ENCODE data around the gene BRSK2. TPM values are rescaled to one million over a fixed set of nuclear protein-coding genes. Genes with fewer than 3 reads are reported as not detected.

BRSK2 gene
- total RNA-seq, 2 donors from 2014 or later, result 67.5 to 113 TPM

- intact Hi-C loops (cut with DNase I), result no loop called here
- Histone ChIP-seq H3K4me3 (no peak overlapping the region), H3K4me1 (peaks cover 38% of the 10 kb centered on the region), H3K27ac (no peak overlapping the region), H3K27me3 (no peaks in the 10 kb centered on the region), H3K36me3 (replicated peaks in 1 of 2; ENCODE audit: insufficient read depth in 1 of 2, low read depth in 2 of 2) (no peaks in the 10 kb centered on the region), H3K9me3 (no peaks in the 10 kb centered on the region)
- 80 to 84% methylated on average over 7 of the region's 7 CpGs for WGBS, 2 donors
- ATAC-seq (no peak), DNase-seq (no peak)
- TF ChIP-seq, protein P1, sequence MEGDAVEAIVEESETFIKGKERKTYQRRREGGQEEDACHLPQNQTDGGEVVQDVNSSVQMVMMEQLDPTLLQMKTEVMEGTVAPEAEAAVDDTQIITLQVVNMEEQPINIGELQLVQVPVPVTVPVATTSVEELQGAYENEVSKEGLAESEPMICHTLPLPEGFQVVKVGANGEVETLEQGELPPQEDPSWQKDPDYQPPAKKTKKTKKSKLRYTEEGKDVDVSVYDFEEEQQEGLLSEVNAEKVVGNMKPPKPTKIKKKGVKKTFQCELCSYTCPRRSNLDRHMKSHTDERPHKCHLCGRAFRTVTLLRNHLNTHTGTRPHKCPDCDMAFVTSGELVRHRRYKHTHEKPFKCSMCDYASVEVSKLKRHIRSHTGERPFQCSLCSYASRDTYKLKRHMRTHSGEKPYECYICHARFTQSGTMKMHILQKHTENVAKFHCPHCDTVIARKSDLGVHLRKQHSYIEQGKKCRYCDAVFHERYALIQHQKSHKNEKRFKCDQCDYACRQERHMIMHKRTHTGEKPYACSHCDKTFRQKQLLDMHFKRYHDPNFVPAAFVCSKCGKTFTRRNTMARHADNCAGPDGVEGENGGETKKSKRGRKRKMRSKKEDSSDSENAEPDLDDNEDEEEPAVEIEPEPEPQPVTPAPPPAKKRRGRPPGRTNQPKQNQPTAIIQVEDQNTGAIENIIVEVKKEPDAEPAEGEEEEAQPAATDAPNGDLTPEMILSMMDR (IDR thresholded peaks at IDR 0.05), result no peak
- TF ChIP-seq POLR2A (IDR thresholded peaks at IDR 0.05), result no peak
These were observed 100.9 kb downstream of the BRSK2 start for GRCh38 chr11:1490651-1491050.

GRCh38 chr11:1491379-1491778 lies 101.6 kb downstream of the BRSK2 start:
- no peaks in the 10 kb centered on the region for H3K36me3 ChIP-seq (replicated peaks in 1 of 2; ENCODE audit: insufficient read depth in 1 of 2, low read depth in 2 of 2)
- no peaks in the 10 kb centered on the region for H3K9me3 ChIP-seq
- no peak for ATAC-seq
- DNase-seq, result no peak
- WGBS, 2 donors, result 87 to 93% methylated on average over 12 of the region's 12 CpGs
- peaks cover 31% of the 10 kb centered on the region for H3K4me1 ChIP-seq
- no peak overlapping the region for H3K4me3 ChIP-seq
- TF ChIP-seq, protein P1 (IDR thresholded peaks at IDR 0.05), result no peak
- no peak for TF ChIP-seq POLR2A (IDR thresholded peaks at IDR 0.05)
- no peaks in the 10 kb centered on the region for H3K27me3 ChIP-seq
- H3K27ac ChIP-seq, result no peak overlapping the region
- intact Hi-C loops (cut with DNase I), result no loop called here

DNA sequence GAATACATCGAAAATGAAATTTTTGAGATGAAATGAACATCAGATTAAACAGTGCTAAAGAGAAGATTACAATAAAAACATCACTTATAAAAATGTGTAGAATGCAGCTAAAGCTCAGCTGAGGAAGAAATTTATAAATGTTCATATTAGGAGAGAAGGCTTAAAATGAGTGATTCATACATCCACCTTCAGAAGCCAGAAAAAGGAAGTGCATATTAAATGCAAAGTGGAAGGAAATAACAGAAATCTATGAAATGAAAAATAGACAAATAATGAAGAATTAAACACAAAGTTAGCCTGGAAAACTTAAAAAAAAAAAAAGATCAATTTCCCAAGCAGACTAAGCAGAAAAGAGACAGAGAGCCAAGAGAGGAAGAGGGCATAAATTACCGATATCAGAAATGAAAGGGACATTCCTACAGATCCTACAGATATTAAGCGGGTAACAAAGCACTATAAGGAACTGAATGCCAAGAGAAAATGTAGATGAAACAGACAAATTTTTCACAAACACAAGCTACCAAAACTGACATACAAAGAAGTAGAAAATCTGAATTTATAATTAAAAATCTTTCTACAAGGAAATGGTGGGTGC lies 104.0 kb downstream of the BRSK2 start:
- no peak overlapping the region for H3K27ac ChIP-seq
- 93 to 97% methylated on average over 3 of the region's 3 CpGs for WGBS, 2 donors
- no peaks in the 10 kb centered on the region for H3K9me3 ChIP-seq
- DNase-seq (no peak), ATAC-seq (no peak)
- TF ChIP-seq POLR2A (IDR thresholded peaks at IDR 0.05), result no peak
- TF ChIP-seq, protein P1 (IDR thresholded peaks at IDR 0.05), result no peak
- peaks cover 9% of the 10 kb centered on the region for H3K4me1 ChIP-seq
- intact Hi-C loops (cut with DNase I), result no loop called here
- H3K36me3 ChIP-seq (replicated peaks in 1 of 2; ENCODE audit: insufficient read depth in 1 of 2, low read depth in 2 of 2), result no peaks in the 10 kb centered on the region
- H3K27me3 ChIP-seq, result no peaks in the 10 kb centered on the region
- no peak overlapping the region for H3K4me3 ChIP-seq

DNA sequence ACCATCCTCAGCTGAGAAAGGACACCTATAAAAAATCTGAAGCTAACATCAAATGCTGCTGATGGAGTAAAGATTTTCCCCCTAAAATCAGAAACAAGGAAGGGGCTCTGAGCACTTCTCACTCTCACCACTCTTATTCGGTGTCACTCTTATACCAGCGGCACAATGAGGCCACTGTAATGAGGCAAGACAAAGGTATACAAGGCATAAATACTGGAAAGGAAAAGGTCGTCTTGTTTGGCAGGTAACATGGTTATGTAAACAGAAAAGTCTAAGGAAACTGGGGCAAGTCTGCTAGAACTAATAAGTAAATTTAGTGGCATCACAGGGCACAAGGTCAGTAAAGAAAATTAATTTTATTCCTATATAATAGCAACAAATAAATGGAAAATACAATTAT lies 104.9 kb downstream of the BRSK2 start:
- no peak for TF ChIP-seq POLR2A (IDR thresholded peaks at IDR 0.05)
- TF ChIP-seq, protein P1 (IDR thresholded peaks at IDR 0.05), result peak in 1 of 7 experiments; percentile 20
- H3K4me3 ChIP-seq, result no peak overlapping the region
- no peaks in the 10 kb centered on the region for H3K27me3 ChIP-seq
- no peaks in the 10 kb centered on the region for H3K9me3 ChIP-seq
- no peak overlapping the region for H3K27ac ChIP-seq
- peaks cover 7% of the 10 kb centered on the region for H3K4me1 ChIP-seq
- WGBS, 2 donors, result 18 to 25% methylated on average over 3 of the region's 3 CpGs
- DNase-seq (peak in 1 of 4 donors; percentile 20), ATAC-seq (peak; percentile 75)
- intact Hi-C loops (cut with DNase I), result no loop called here
- H3K36me3 ChIP-seq (replicated peaks in 1 of 2; ENCODE audit: insufficient read depth in 1 of 2, low read depth in 2 of 2), result no peaks in the 10 kb centered on the region

GRCh38 chr11:1496091-1496760 lies 106.5 kb downstream of the BRSK2 start:
- no peak for TF ChIP-seq POLR2A (IDR thresholded peaks at IDR 0.05)
- TF ChIP-seq, protein P1 (IDR thresholded peaks at IDR 0.05), result no peak
- intact Hi-C loops (cut with DNase I), result no loop called here

More at GRCh38 chr11:1496091-1496760, 106.5 kb downstream of the BRSK2 start:
- Histone ChIP-seq H3K4me1 (peaks cover 7% of the 10 kb centered on the region), H3K4me3 (no peak overlapping the region), H3K9me3 (no peaks in the 10 kb centered on the region), H3K27me3 (no peaks in the 10 kb centered on the region), H3K36me3 (replicated peaks in 1 of 2; ENCODE audit: insufficient read depth in 1 of 2, low read depth in 2 of 2) (no peaks in the 10 kb centered on the region), H3K27ac (no peak overlapping the region)
- DNase-seq (no peak), ATAC-seq (no peak)
- 74 to 83% methylated on average over 9 of the region's 9 CpGs for WGBS, 2 donors
